GM12878 (cell line): ENCODE results near the gene UGGT2. TPM values are rescaled to one million over a fixed set of nuclear protein-coding genes. Genes with fewer than 3 reads are reported as not detected.

Source experiments
- ATAC-seq: fragments of 200-7000 bp; cut with Tn5 transposase; 3 replicates; pipeline ENCODE4 v1.9.1; 2020; ENCODE audit warnings: mild to moderate bottlenecking, moderate library complexity
- BruUV-seq: library from RNA; stranded (reverse); fragments of 400-500 nt; replicated peaks from 2 replicates; lab custom pipeline; 2021; lab: Mats Ljungman, UMichigan
- CTCF ChIA-PET: fragments of 300-600 bp; sonication (Branson Sonifier 250); formaldehyde crosslinking; extraction: SDS; loops from one replicate; lab custom pipeline; 2021; ENCODE audit warnings: inconsistent platforms; lab: Yijun Ruan, JAX
- POLR2A ChIA-PET: fragments of 350-600 bp; formaldehyde crosslinking; extraction: SDS; loops from one replicate; lab custom pipeline; 2021; ENCODE audit warnings: inconsistent platforms; lab: Charles Lee
- RAD21 ChIA-PET: fragments of 300-600 bp; sonication (Branson Sonifier 250); formaldehyde crosslinking; loops from one replicate; lab custom pipeline; 2023; ENCODE audit warnings: antibody characterized with exemption; ENCODE audit not compliant: unreplicated experiment; lab: Charles Lee
- SMC1A ChIA-PET: fragments of 300-600 bp; sonication (Branson Sonifier 250); formaldehyde crosslinking; loops from one replicate; lab custom pipeline; 2023; ENCODE audit not compliant: unreplicated experiment, uncharacterized antibody; lab: Charles Lee
- DNase-seq: peaks from one replicate; pipeline ENCODE4 v3.0.0-alpha.2; 2011; ENCODE audit warnings: low read depth, low spot score
- FAIRE-seq: peaks from 3 replicates; lab custom pipeline; 2011; peaks lifted over from hg19 to GRCh38; lab: Jason Lieb, UNC
- H2AFZ ChIP-seq: 2 replicates; pipeline ENCODE4 v1.6.0; 2011; ENCODE audit warnings: low read depth, low read length, control low read depth; ENCODE audit not compliant: control insufficient read depth
- H3K27ac ChIP-seq: 2 replicates; pipeline ENCODE4 v1.5.1; 2011; ENCODE audit warnings: control low read depth; ENCODE audit not compliant: control insufficient read depth, insufficient read depth
- H3K27me3 ChIP-seq, 2 experiments: replicated peaks in 1 of 2; 2 replicates each; pipeline versions ENCODE4 v1.6.0 to v1.6.1; 2011; ENCODE audit warnings: low read length in 1 of 2; ENCODE audit not compliant: control insufficient read depth in 2 of 2, insufficient read depth in 2 of 2
- H3K36me3 ChIP-seq, 2 experiments: 2 replicates each; pipeline ENCODE4 v1.5.1; 2011; ENCODE audit warnings: low read length in 1 of 2; ENCODE audit not compliant: control insufficient read depth in 2 of 2, insufficient read depth in 2 of 2
- H3K4me1 ChIP-seq: 2 replicates; pipeline ENCODE4 v1.6.1; 2011; ENCODE audit warnings: mild to moderate bottlenecking, low read length, moderate library complexity, mixed read lengths; ENCODE audit not compliant: control insufficient read depth, insufficient read depth
- H3K4me2 ChIP-seq: 2 replicates; pipeline ENCODE4 v1.6.0; 2011; ENCODE audit warnings: control low read depth; ENCODE audit not compliant: control insufficient read depth, insufficient read depth
- H3K4me3 ChIP-seq: fragments of 200-600 bp; sonication (generic); 2 replicates; pipeline ENCODE4 v1.5.1; 2016
- H3K79me2 ChIP-seq: 2 replicates; pipeline ENCODE4 v1.6.0; 2011; ENCODE audit warnings: low read length; ENCODE audit not compliant: control insufficient read depth, insufficient read depth
- H3K9ac ChIP-seq: 2 replicates; pipeline ENCODE4 v1.8.0; 2011; ENCODE audit warnings: low read length, control low read depth, mixed read lengths; ENCODE audit not compliant: control insufficient read depth, insufficient read depth
- H3K9me3 ChIP-seq: replicated peaks from 3 replicates; pipeline ENCODE4 v1.5.1; 2011; ENCODE audit warnings: mild to moderate bottlenecking, low read length; ENCODE audit not compliant: control insufficient read depth, insufficient read depth
- H4K20me1 ChIP-seq: 2 replicates; pipeline ENCODE4 v1.6.0; 2011; ENCODE audit not compliant: control insufficient read depth, insufficient read depth
- BMI1 ChIP-seq: fragments of 450-650 bp; IDR thresholded peaks from 2 replicates; pipeline ENCODE4 v1.6.1; 2016; ENCODE audit warnings: mild to moderate bottlenecking, moderate library complexity, borderline replicate concordance
- DPF2 ChIP-seq: fragments of 450-650 bp; IDR thresholded peaks from 2 replicates; pipeline ENCODE4 v1.6.1; 2017; ENCODE audit warnings: mild to moderate bottlenecking
- GABPA ChIP-seq: IDR thresholded peaks from 2 replicates; pipeline ENCODE4 v1.6.1; 2014; ENCODE audit warnings: antibody characterized with exemption, low read depth, mild to moderate bottlenecking, inconsistent platforms
- MXI1 ChIP-seq: fragments of 150-350 bp; IDR thresholded peaks from 2 replicates; pipeline ENCODE4 v1.6.1; 2011; ENCODE audit warnings: low read depth, mild to moderate bottlenecking, inconsistent platforms, low read length, improper control_type of control experiment
- POU2F2 ChIP-seq: IDR thresholded peaks from 3 replicates; pipeline ENCODE4 v1.6.1; 2011; ENCODE audit warnings: low read depth, mild to moderate bottlenecking, low read length, borderline replicate concordance
- RELA ChIP-seq: fragments of 450-650 bp; IDR thresholded peaks from 2 replicates; pipeline ENCODE4 v1.8.0; 2014; ENCODE audit warnings: borderline replicate concordance; ENCODE audit not compliant: partially characterized antibody
- SIN3A ChIP-seq: IDR thresholded peaks from 2 replicates; pipeline ENCODE4 v1.6.1; 2012; ENCODE audit warnings: low read depth, low read length, improper control_type of control experiment
- WGBS: methylation state at CpG from one replicate; pipeline ENCODE4 v1.1.6; 2016; ENCODE audit warnings: low lambda C conversion rate; ENCODE audit not compliant: insufficient replicate concordance, insufficient coverage; ENCODE audit errors: missing lambda C conversion rate; 5-methylcytosine and 5-hydroxymethylcytosine counted together
- in situ Hi-C: fragments of 300-500 bp; cut with MboI; formaldehyde crosslinking; loops from 9 replicates; pipeline ENCODE4 v1.14.3; 2018; ENCODE audit warnings: mixed read lengths
- intact Hi-C: fragments of 100-400 bp; cut with micrococcal nuclease; formaldehyde crosslinking; loops from one replicate; pipeline ENCODE4 v1.14.2; 2022; ENCODE audit not compliant: unreplicated experiment
- polyA plus RNA-seq, 11 experiments: library from polyadenylated mRNA; depleted of rRNA in 4 of 11; unstranded in 6 of 11; stranded (reverse) in 5 of 11; fragments of >200 nt; fragmentation: Nextera tagmentation in 4 of 11; fragmentation: Illumina TruSeq in 1 of 11; extraction: Ambion mirVana in 4 of 11; extraction: Trizol in 1 of 11; gene quantifications; 1 replicate in 1 of 11; 2 replicates in 10 of 11; pipeline versions ENCODE4 v1.2.1 to v1.2.3, GENCODE V29; 2011 to 2016; ENCODE audit warnings: inconsistent platforms in 2 of 11, missing spikeins in 2 of 11, low read depth in 1 of 11
- total RNA-seq, 4 experiments: library from RNA; depleted of rRNA in 3 of 4; stranded (reverse); fragments of >200 nt in 3 of 4; fragmentation: Illumina TruSeq in 1 of 4; extraction: Trizol in 1 of 4; gene quantifications; 2 replicates each; pipeline versions ENCODE4 v1.2.1 to v1.2.3, GENCODE V29; 2013 to 2021

UGGT2 gene
- total and polyA plus RNA-seq, 10 of the 15 experiments (the other 5 are each of a cell fraction or from before 2014, with no cell fraction given), result 4.9 to 29.0 (median 17.3) TPM

- Histone ChIP-seq H4K20me1 (no peaks in the 10 kb centered on the region), H3K4me2 (no peak overlapping the region), H3K27me3 (no peaks in the 10 kb centered on the region), H3K4me1 (no peaks in the 10 kb centered on the region), H3K9me3 (peaks cover 15% of the 10 kb centered on the region), H2AFZ (no peak overlapping the region), H3K27ac (no peak overlapping the region), H3K36me3 (peaks cover 0 to 3% of the 10 kb centered on the region in 2 experiments; a peak in 1 of 4 replicates), H3K79me2 (no peaks in the 10 kb centered on the region), H3K9ac (no peak overlapping the region), H3K4me3 (no peak overlapping the region)
- DNase-seq (no peak), ATAC-seq (no peak), FAIRE-seq (peak; percentile 35)
- SMC1A ChIA-PET, result no interaction called here
- POLR2A ChIA-PET, result no interaction called here
- in situ Hi-C loops, result no loop called here
- intact Hi-C loops, result no loop called here
- WGBS, result 63% methylated on average over 3 of the region's 3 CpGs
- RAD21 ChIA-PET, result no interaction called here
- BruUV-seq, result no TSS peak
- CTCF ChIA-PET, result no interaction called here
- TF ChIP-seq BMI1 (no peak), RELA (no peak), DPF2 (no peak), GABPA (no peak), SIN3A (no peak)
Observed at GRCh38 chr13:95955719-95956118, 97.5 kb downstream of the UGGT2 start.

GRCh38 chr13:95955255-95955654, 97.9 kb downstream of the UGGT2 start:
- intact Hi-C loops, result no loop called here
- peak; percentile 61 for FAIRE-seq
- Histone ChIP-seq H3K9ac (no peak overlapping the region), H3K27ac (no peak overlapping the region), H3K36me3 (peaks cover 0 to 3% of the 10 kb centered on the region in 2 experiments; a peak in 1 of 4 replicates), H3K9me3 (peaks cover 15% of the 10 kb centered on the region), H4K20me1 (no peaks in the 10 kb centered on the region), H3K4me2 (no peak overlapping the region), H3K27me3 (no peaks in the 10 kb centered on the region), H2AFZ (no peak overlapping the region), H3K4me3 (no peak overlapping the region), H3K79me2 (no peaks in the 10 kb centered on the region), H3K4me1 (no peaks in the 10 kb centered on the region)
- no peak for DNase-seq
- peak; percentile 72 for ATAC-seq
- ChIA-PET CTCF (no interaction called here), POLR2A (no interaction called here), SMC1A (no interaction called here), RAD21 (no interaction called here)
- in situ Hi-C loops, result no loop called here
- BruUV-seq, result no TSS peak
- WGBS, result 37% methylated on average over 3 of the region's 3 CpGs
- TF ChIP-seq POU2F2 (peak; percentile 81; the same call in 1 of the 3 replicates), MXI1 (no peak)
